T-cell (primary cell): ENCODE results near the gene CPLX3. TPM values are rescaled to one million over a fixed set of nuclear protein-coding genes. Genes with fewer than 3 reads are reported as not detected.

Experiments used
- ATAC-seq, 4 experiments: fragments of 200-7000 bp in 3 of 4; fragments of 150-1000 bp in 1 of 4; cut with Tn5 transposase; replicated peaks in 1 of 4; 1 replicate in 3 of 4; 2 replicates in 1 of 4; pipeline ENCODE4 v1.10.0; 2021; ENCODE audit warnings: moderate library complexity in 3 of 4, mild to moderate bottlenecking in 2 of 4, moderate number of reproducible peaks in 1 of 4
- CTCF ChIA-PET, 2 donors: fragments of 300-600 bp; sonication (Branson Sonifier 250); formaldehyde crosslinking; loops; one replicate each; lab custom pipeline; 2022; ENCODE audit warnings: antibody characterized with exemption in 2 of 2; lab: Charles Lee
- POLR2A ChIA-PET, 2 donors: fragments of 300-600 bp; sonication (Branson Sonifier 250); formaldehyde crosslinking; loops; one replicate each; lab custom pipeline; 2022; ENCODE audit warnings: antibody characterized with exemption in 2 of 2; lab: Charles Lee
- DNase-seq, 35 experiments: peaks; one replicate each; pipeline versions ENCODE4 v3.0.0 to v3.0.0-alpha.2; 2013 to 2023
- H3K27ac ChIP-seq: one replicate; pipeline ENCODE4 v1.5.1; 2013; ENCODE audit warnings: low read length
- H3K27me3 ChIP-seq, 2 experiments: replicated peaks in 1 of 2; 1 replicate in 1 of 2; 2 replicates in 1 of 2; pipeline versions ENCODE4 v1.6.1 to v1.7.0; 2013; ENCODE audit warnings: low read length in 1 of 2, mixed read lengths in 1 of 2; ENCODE audit not compliant: control insufficient read depth in 2 of 2, insufficient read depth in 2 of 2; ENCODE audit errors: extremely low read depth in 1 of 2
- H3K36me3 ChIP-seq, 2 donors: 1 replicate in 1 of 2; 2 replicates in 1 of 2; pipeline versions ENCODE4 v1.6.1 to v1.7.0; 2013; ENCODE audit warnings: low read length in 1 of 2; ENCODE audit not compliant: control insufficient read depth in 2 of 2, insufficient read depth in 1 of 2; ENCODE audit errors: extremely low read depth in 1 of 2
- H3K4me1 ChIP-seq, 2 experiments: 1 replicate in 1 of 2; 2 replicates in 1 of 2; pipeline versions ENCODE4 v1.6.1 to v1.7.0; 2013; ENCODE audit warnings: low read length in 2 of 2, mixed read lengths in 1 of 2; ENCODE audit not compliant: insufficient read depth in 2 of 2, control insufficient read depth in 1 of 2; ENCODE audit errors: extremely low read depth in 1 of 2
- H3K4me3 ChIP-seq, 2 donors: 1 replicate in 1 of 2; 2 replicates in 1 of 2; pipeline versions ENCODE4 v1.5.1 to v1.7.0; 2013; ENCODE audit warnings: mild to moderate bottlenecking in 2 of 2, low read length in 1 of 2, moderate library complexity in 1 of 2; ENCODE audit not compliant: control insufficient read depth in 1 of 2; ENCODE audit errors: extremely low read depth in 1 of 2
- H3K9me3 ChIP-seq: 2 replicates; pipeline ENCODE4 v1.7.0; 2013
- H3K27ac Mint-ChIP-seq, 2 donors: one replicate each; pipeline ENCODE4 v1.8.0; 2020 to 2021; ENCODE audit warnings: mild to moderate bottlenecking in 2 of 2, mixed read lengths in 2 of 2
- H3K27me3 Mint-ChIP-seq, 2 donors: one replicate each; pipeline ENCODE4 v1.8.0; 2021 to 2022; ENCODE audit warnings: mixed read lengths in 2 of 2
- H3K36me3 Mint-ChIP-seq: one replicate; pipeline ENCODE4 v1.8.0; 2021; ENCODE audit warnings: mixed read lengths
- H3K4me1 Mint-ChIP-seq, 3 donors: one replicate each; pipeline ENCODE4 v1.8.0; 2020 to 2022; ENCODE audit warnings: mixed read lengths in 3 of 3, mild to moderate bottlenecking in 1 of 3
- H3K4me3 Mint-ChIP-seq, 3 donors: one replicate each; pipeline ENCODE4 v1.8.0; 2020 to 2022; ENCODE audit warnings: mild to moderate bottlenecking in 3 of 3, mixed read lengths in 3 of 3, moderate library complexity in 3 of 3
- H3K9me3 Mint-ChIP-seq, 3 donors: one replicate each; pipeline ENCODE4 v1.8.0; 2020 to 2022; ENCODE audit warnings: mixed read lengths in 3 of 3
- WGBS: methylation state at CpG from one replicate; pipeline ENCODE4 v1.1.5; 2013; ENCODE audit warnings: missing lambda C conversion rate; ENCODE audit not compliant: insufficient coverage; 5-methylcytosine and 5-hydroxymethylcytosine counted together
- total RNA-seq, 35 experiments: library from RNA in 6 of 35; stranded (reverse) in 6 of 35; fragments of 120-200 nt in 1 of 35; gene quantifications; one replicate each; pipeline versions ENCODE4 v1.2.1 to v1.2.4 and lab custom pipeline; 2013 to 2026

Gene CPLX3, protein sequence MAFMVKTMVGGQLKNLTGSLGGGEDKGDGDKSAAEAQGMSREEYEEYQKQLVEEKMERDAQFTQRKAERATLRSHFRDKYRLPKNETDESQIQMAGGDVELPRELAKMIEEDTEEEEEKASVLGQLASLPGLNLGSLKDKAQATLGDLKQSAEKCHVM
- total RNA-seq, result under 1 TPM in 3 of 5 donors, not detected in 2; 0.16 to 0.50 (median 0.26) TPM
- total RNA-seq (2013), result not detected
- total RNA-seq (lab: John Stamatoyannopoulos, UW), result 0 reads per million in 29 experiments

DNA sequence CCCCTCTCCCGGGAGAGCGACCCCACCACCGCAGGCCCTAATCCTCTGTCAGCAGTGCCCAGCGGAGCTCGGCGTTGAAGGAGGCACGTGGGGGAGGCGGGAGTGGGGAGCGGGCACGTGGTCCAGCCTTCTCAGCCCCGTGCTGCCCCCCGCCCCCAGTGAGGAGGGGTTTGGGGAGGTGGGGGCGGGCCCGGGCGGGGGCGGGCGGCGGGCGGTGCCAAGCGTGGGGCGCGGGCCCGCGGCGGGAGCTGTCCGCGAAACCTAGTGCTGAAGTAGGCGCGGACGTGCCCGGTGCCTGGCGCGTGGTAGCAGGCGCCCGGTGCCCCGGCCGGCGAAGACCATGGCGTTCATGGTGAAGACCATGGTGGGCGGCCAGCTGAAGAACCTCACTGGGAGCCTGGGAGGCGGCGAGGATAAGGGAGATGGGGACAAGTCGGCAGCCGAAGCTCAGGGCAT, at the start of gene CPLX3:
Gene CPLX3 (plus strand): TSS at position 264 of the 456 bp plus-strand sequence. CDS start 77 bp downstream, at position 341.
- Histone ChIP-seq H3K36me3 (no peaks in the 10 kb centered on the region), H3K27me3 (peaks cover 2 to 39% of the 10 kb centered on the region in 2 experiments), H3K9me3 (no peaks in the 10 kb centered on the region), H3K4me3 (no peak within 1 kb of the TSS), H3K27ac (no peak within 1 kb of the TSS), H3K4me1 (peaks cover 0 to 11% of the 10 kb centered on the region in 2 experiments)
- H3K9me3 Mint-ChIP-seq, result no peaks in the 10 kb centered on the region
- POLR2A ChIA-PET, result interaction anchor here (0.7 kb wide), 2 partner anchors 10 to 728 kb away, joined by 4 to 14 read pairs; no protein-coding TSS in a partner anchor
- WGBS, result 19% methylated on average over 13 of the region's 44 CpGs
- DNase-seq (peak in 27 of 35 experiments; percentile 8 to 70 (median 42)), ATAC-seq (peak; percentile 68 to 89 (median 76))
- no peaks in the 10 kb centered on the region for H3K36me3 Mint-ChIP-seq
- no peak within 1 kb of the TSS for H3K27ac Mint-ChIP-seq
- H3K4me3 Mint-ChIP-seq, result no peak within 1 kb of the TSS
- CTCF ChIA-PET, result interaction anchor here in 1 of 2 donors (0.6 to 1.2 kb wide), 3 partner anchors 33 to 169 kb away, joined by 3 to 6 read pairs (median 3); partner anchors contain the start of gene SCAMP5
- peaks cover 0 to 6% (median 0%) of the 10 kb centered on the region in 3 donors for H3K4me1 Mint-ChIP-seq
- peaks cover 14 to 28% of the 10 kb centered on the region in 2 donors for H3K27me3 Mint-ChIP-seq

DNA sequence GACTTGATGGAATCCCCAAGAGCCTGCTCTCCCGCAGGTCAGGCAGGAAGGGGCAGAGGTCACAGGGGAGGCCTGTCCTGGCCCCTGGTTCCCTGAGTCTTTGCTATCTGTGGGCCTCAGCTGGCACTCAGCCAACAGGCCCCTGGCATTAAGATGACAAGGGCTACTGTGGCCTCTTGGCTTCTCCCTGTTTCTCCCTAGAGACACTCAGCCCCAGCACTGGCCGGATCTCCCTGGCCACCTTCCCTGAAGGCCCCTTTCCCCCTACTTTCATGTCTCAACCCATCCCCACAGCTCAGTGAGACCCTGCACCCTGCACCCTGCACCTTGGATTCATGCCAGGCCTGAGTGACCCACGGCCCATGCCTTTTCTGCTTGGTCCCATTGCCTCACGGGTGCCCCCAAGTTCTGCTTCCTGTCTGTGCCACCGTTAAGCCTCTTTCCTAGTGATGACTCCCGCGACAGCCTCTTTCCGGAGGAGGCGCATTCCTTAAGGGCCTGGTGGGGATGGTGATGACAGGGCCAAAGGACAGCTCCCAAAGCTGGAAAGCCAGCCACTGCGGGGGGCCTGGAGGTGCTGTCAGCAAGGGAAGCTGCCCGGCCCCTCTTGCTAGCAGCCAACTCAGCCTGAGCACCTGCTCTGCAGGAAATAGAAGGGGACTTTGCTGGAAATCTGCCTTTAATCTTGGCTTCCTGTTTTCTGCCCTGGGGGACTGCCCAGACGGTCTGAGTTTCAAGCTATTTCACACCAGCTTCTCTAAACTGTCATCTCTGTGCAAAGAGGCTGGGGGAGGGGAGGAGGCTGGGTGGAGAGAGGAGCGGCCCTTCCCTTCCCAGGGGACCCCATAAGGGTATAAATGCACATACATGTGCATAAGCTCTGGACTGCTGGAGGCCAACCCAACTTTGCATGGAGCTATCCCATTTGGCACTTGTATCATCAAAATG, 49.3 kb upstream of the CPLX3 start:
- peak overlapping the region; percentile 99 for H3K27ac Mint-ChIP-seq
- CTCF ChIA-PET, result interaction anchor here (0.8 to 10.2 kb wide), 13 partner anchors 8 to 236 kb away, joined by 3 to 158 read pairs (median 6); partner anchors contain the start of gene ARID3B (in 1 of the 2)
- no peaks in the 10 kb centered on the region for H3K27me3 Mint-ChIP-seq
- no peaks in the 10 kb centered on the region for H3K9me3 Mint-ChIP-seq
- Histone ChIP-seq H3K27me3 (no peaks in the 10 kb centered on the region), H3K36me3 (no peaks in the 10 kb centered on the region), H3K4me3 (peak overlapping the region; percentile 15 to 30), H3K27ac (peak overlapping the region; percentile 97), H3K9me3 (no peaks in the 10 kb centered on the region), H3K4me1 (peaks cover 50 to 82% of the 10 kb centered on the region in 2 experiments)
- peaks cover 67 to 88% (median 78%) of the 10 kb centered on the region in 3 donors for H3K4me1 Mint-ChIP-seq
- DNase-seq (peak in 30 of 35 experiments; percentile 39 to 88 (median 58)), ATAC-seq (peak; percentile 26 to 63 (median 36))
- WGBS, result 6% methylated on average over 9 of the region's 13 CpGs
- H3K4me3 Mint-ChIP-seq, result peak overlapping the region; percentile 74 to 97 (median 75)
- no peaks in the 10 kb centered on the region for H3K36me3 Mint-ChIP-seq
- POLR2A ChIA-PET, result interaction anchor here (0.6 to 1.8 kb wide), 6 partner anchors 10 to 1148 kb away, joined by 3 to 15 read pairs (median 6); no protein-coding TSS in a partner anchor

DNA sequence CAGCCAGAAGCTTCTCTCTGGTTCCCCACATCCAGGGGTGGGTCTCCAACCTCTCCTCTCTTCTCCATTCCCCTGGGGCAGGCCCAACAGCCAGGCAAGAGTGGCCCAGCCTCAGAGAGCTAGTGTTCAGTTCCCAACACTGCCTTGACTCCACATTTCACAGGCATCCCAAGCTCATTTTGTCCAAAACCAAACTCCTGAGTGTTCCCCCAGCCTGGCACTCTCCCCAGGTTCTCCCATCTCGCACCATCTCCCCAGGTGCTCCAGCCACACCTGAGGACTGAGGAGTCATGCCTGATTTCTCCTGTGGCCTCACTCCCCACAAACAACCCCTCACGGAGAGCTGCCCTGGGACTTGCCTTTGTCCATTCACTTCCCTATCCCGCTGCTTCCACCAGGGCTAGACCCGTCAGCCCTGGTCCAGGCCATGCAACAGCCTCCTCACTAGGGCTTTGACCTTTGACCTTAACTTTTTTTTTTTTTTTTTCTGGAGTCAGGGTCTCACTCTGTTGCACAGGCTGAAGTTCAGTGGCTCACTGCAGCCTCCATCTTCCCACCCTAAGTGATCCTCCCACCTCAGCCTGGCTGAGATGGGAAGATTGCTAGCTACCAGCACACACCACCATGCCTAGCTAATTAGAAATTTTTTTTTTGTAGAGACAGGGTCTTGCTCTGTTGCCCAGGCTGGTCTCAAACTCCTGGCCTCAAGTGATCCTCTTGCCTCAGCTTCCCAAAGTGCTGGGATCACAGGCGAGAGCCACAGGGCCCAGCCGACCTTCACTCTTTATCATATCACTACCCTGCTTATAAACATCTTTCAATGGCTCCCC, 48.4 kb upstream of the CPLX3 start:
- ChIA-PET POLR2A (interaction anchor here (0.6 to 1.8 kb wide), 7 partner anchors 9 to 1147 kb away, joined by 3 to 15 read pairs (median 5); no protein-coding TSS in a partner anchor), CTCF (interaction anchor here (0.6 to 10.2 kb wide), 14 partner anchors 9 to 237 kb away, joined by 3 to 158 read pairs (median 5); partner anchors contain the start of gene ARID3B (in 1 of the 2))
- ATAC-seq (no peak), DNase-seq (peak in 1 of 35 experiments; percentile 24)
- peak overlapping the region; percentile 99 for H3K27ac Mint-ChIP-seq
- no peaks in the 10 kb centered on the region for H3K36me3 Mint-ChIP-seq
- H3K4me3 Mint-ChIP-seq, result peak overlapping the region; percentile 74 to 97 (median 75)
- H3K36me3 ChIP-seq, result no peaks in the 10 kb centered on the region
- peaks cover 67 to 83% (median 78%) of the 10 kb centered on the region in 3 donors for H3K4me1 Mint-ChIP-seq
- peaks cover 50 to 82% of the 10 kb centered on the region in 2 experiments for H3K4me1 ChIP-seq
- no peaks in the 10 kb centered on the region for H3K9me3 Mint-ChIP-seq
- no peaks in the 10 kb centered on the region for H3K27me3 Mint-ChIP-seq
- H3K9me3 ChIP-seq, result no peaks in the 10 kb centered on the region
- no peaks in the 10 kb centered on the region for H3K27me3 ChIP-seq
- peak overlapping the region; percentile 97 for H3K27ac ChIP-seq
- H3K4me3 ChIP-seq, result peak overlapping the region in 1 of 2 donors; percentile 30
- 89% methylated on average over 4 of the region's 6 CpGs for WGBS

DNA sequence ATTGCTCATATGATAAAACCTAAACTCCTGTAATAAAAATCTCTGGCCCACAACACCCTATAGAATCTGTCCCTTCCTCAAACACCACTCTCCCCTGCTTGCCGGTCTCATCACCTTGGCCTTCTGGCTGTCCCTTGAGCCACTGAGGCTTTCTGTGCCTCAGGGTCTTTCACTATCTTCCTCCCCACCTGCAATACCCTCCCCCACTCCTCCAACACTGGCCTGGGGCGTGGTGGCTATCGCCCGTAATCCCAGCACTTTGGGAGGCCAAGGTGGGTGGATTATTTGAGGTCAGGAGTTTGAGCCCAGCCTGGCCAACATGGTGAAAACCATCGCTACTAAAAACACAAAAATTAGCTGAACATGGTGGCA, 47.8 kb upstream of the CPLX3 start:
- Mint-ChIP-seq H3K4me1 (peaks cover 71 to 82% (median 80%) of the 10 kb centered on the region in 3 donors), H3K27me3 (no peaks in the 10 kb centered on the region), H3K27ac (peak overlapping the region; percentile 99), H3K9me3 (no peaks in the 10 kb centered on the region), H3K36me3 (no peaks in the 10 kb centered on the region), H3K4me3 (peak overlapping the region; percentile 4 to 97 (median 75))
- no peaks in the 10 kb centered on the region for H3K36me3 ChIP-seq
- WGBS, result 100% methylated on average over 1 of the region's 5 CpGs
- peaks cover 48 to 86% of the 10 kb centered on the region in 2 experiments for H3K4me1 ChIP-seq
- ChIA-PET CTCF (interaction anchor here (0.6 to 10.2 kb wide), 9 partner anchors 8 to 123 kb away, joined by 3 to 158 read pairs (median 12); no protein-coding TSS in a partner anchor), POLR2A (interaction anchor here in 1 of 2 donors (0.7 to 1.6 kb wide), 2 partner anchors 9 to 119 kb away, joined by 5 read pairs; no protein-coding TSS in a partner anchor)
- H3K27ac ChIP-seq, result peak overlapping the region; percentile 97
- ATAC-seq (no peak), DNase-seq (no peak)
- no peak overlapping the region for H3K4me3 ChIP-seq
- H3K9me3 ChIP-seq, result no peaks in the 10 kb centered on the region
- no peaks in the 10 kb centered on the region for H3K27me3 ChIP-seq

DNA sequence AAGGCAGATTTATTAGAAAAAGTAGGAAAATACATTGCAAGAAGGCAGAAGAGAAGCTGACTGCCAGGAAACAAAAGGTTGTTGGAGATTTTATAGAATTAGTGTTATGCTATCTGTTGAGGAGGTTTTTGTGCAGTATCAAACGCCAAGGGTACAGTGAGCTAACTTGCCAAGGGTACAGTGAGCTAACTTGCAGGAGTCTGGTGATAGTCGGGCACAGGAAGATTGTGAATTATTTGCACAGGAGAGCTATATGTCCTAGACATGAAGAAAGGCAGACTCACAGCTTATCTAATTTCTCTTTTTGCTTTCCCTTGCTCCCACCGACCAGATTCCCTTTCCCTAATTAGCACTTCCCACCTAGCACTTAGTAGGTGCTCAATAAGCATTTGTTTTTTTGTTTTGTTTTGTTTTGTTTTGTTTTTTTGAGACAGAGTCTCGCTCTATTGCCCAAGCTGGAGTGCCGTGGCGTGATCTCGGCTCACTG, 47.2 kb upstream of the CPLX3 start:
- H3K4me1 Mint-ChIP-seq, result peaks cover 77 to 78% (median 77%) of the 10 kb centered on the region in 3 donors
- CTCF ChIA-PET, result interaction anchor here (0.5 to 10.2 kb wide), 7 partner anchors 8 to 123 kb away, joined by 3 to 158 read pairs (median 16); no protein-coding TSS in a partner anchor
- no peaks in the 10 kb centered on the region for H3K27me3 Mint-ChIP-seq
- H3K27ac Mint-ChIP-seq, result peak overlapping the region; percentile 99
- 56% methylated on average over 4 of the region's 7 CpGs for WGBS
- H3K4me3 Mint-ChIP-seq, result peak overlapping the region in 2 of 3 donors; percentile 25 to 97
- POLR2A ChIA-PET, result interaction anchor here (0.6 to 1.6 kb wide), 3 partner anchors 8 to 146 kb away, joined by 3 to 6 read pairs (median 5); no protein-coding TSS in a partner anchor
- Histone ChIP-seq H3K9me3 (no peaks in the 10 kb centered on the region), H3K4me1 (peaks cover 47 to 86% of the 10 kb centered on the region in 2 experiments), H3K4me3 (no peak overlapping the region), H3K36me3 (no peaks in the 10 kb centered on the region), H3K27ac (peak overlapping the region; percentile 97), H3K27me3 (no peaks in the 10 kb centered on the region)
- no peaks in the 10 kb centered on the region for H3K9me3 Mint-ChIP-seq
- no peak for ATAC-seq
- DNase-seq, result peak in 1 of 35 experiments; percentile 41
- no peaks in the 10 kb centered on the region for H3K36me3 Mint-ChIP-seq
